CD4-positive, alpha-beta T cell treated with Interleukin-4 for 1 hour (primary cell): ENCODE results near the gene IL21.
"Not testable (repeated sequence)": the region's sequence is repeated elsewhere in the genome, so short reads cannot be mapped to it uniquely, and the experiment has no call there.

Experiments
- DNase-seq, 2 donors: peaks; one replicate each; pipeline ENCODE4 v3.0.0-alpha.2; 2020 to 2022

IL21 gene

GRCh38 chr4:122621016-122621507 lies at the start of gene IL21:
TSS of gene IL21 (minus strand) at chr4:122621066. CDS start at chr4:122621011, 55 bp downstream.
- no peak for DNase-seq

- no peak for DNase-seq
These were observed 49.3 kb upstream of the IL21 start for GRCh38 chr4:122669911-122670738.

GRCh38 chr4:122668241-122668640 lies 47.4 kb upstream of the IL21 start:
- DNase-seq = no peak

GRCh38 chr4:122666527-122667245 lies 45.8 kb upstream of the IL21 start:
- peak in 1 of 2 donors; percentile 6 for DNase-seq

GRCh38 chr4:122665161-122665929 lies 44.5 kb upstream of the IL21 start:
- no peak for DNase-seq

GRCh38 chr4:122663814-122664610 lies 43.1 kb upstream of the IL21 start:
- DNase-seq = peak in 1 of 2 donors; percentile 5

GRCh38 chr4:122663291-122663690 lies 42.4 kb upstream of the IL21 start:
- DNase-seq = no peak

GRCh38 chr4:122662701-122663100 lies 41.8 kb upstream of the IL21 start:
- no peak for DNase-seq

GRCh38 chr4:122661176-122662160 lies 40.6 kb upstream of the IL21 start:
- no peak for DNase-seq

GRCh38 chr4:122658818-122659295 lies 38.0 kb upstream of the IL21 start:
- no peak for DNase-seq

- DNase-seq = no peak
These were observed 37.5 kb upstream of the IL21 start for GRCh38 chr4:122658377-122658776.

- DNase-seq = no peak
These were observed 36.7 kb upstream of the IL21 start for GRCh38 chr4:122657553-122657952.

- not testable (repeated sequence) for DNase-seq
These were observed 35.7 kb upstream of the IL21 start for GRCh38 chr4:122656583-122656982.

GRCh38 chr4:122652379-122652778 lies 31.5 kb upstream of the IL21 start:
- peak; percentile 45 to 65 for DNase-seq

- no peak for DNase-seq
These were observed 29.3 kb upstream of the IL21 start for GRCh38 chr4:122650148-122650547.

GRCh38 chr4:122647656-122648055 lies 26.8 kb upstream of the IL21 start:
- DNase-seq = no peak

GRCh38 chr4:122643257-122643656 lies 22.4 kb upstream of the IL21 start:
- DNase-seq = no peak

- no peak for DNase-seq
These were observed 18.3 kb upstream of the IL21 start for GRCh38 chr4:122639181-122639580.

GRCh38 chr4:122636697-122637096 lies 15.8 kb upstream of the IL21 start:
- DNase-seq = no peak

- DNase-seq = peak in 1 of 2 donors; percentile 28
These were observed 14.3 kb upstream of the IL21 start for GRCh38 chr4:122635205-122635604.

- peak in 1 of 2 donors; percentile 19 for DNase-seq
These were observed 12.3 kb upstream of the IL21 start for GRCh38 chr4:122633211-122633610.
